ENCODE measurements around the gene FTH1. TPM values are rescaled to one million over a fixed set of nuclear protein-coding genes. Genes with fewer than 3 reads are reported as not detected.
"Not testable (repeated sequence)": the region's sequence is repeated elsewhere in the genome, so short reads cannot be mapped to it uniquely, and the experiment has no call there.

FTH1 gene
- total and polyA plus RNA-seq, 5 donors, result 2,632 to 3,447 (median 3,090) TPM

DNA sequence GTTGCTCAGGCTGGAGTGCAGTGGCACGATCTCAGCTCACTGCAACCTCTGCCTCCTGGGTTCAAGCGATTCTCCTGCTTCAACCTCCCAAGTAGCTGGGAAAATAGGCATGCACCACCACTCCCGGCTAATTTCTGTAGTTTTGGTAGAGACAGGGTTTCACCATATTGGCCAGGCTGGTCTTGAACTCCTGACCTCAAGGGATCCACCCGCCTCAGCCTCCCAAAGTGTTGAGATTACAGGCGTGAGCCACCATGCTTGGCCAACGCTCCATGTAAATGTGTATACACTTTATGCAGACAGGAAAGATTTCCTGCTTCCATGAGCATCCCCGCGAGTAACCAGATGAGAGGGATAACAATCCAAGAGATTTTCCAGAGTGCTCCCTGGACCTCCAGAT, 34.8 kb upstream of the FTH1 start:
- H3K27me3 ChIP-seq (ENCODE audit: control insufficient read depth, insufficient read depth); DNase-seq; H3K4me1 ChIP-seq (ENCODE audit: control insufficient read depth, insufficient read depth, low read length); H3K4me3 ChIP-seq (ENCODE audit: low read length); H3K27ac ChIP-seq (ENCODE audit: low read length); intact Hi-C loops (cut with DNase I); H3K9me3 ChIP-seq (ENCODE audit: control insufficient read depth, low read length); ATAC-seq: not testable (repeated sequence)
- 91% methylated on average over 8 of the region's 8 CpGs for WGBS

DNA sequence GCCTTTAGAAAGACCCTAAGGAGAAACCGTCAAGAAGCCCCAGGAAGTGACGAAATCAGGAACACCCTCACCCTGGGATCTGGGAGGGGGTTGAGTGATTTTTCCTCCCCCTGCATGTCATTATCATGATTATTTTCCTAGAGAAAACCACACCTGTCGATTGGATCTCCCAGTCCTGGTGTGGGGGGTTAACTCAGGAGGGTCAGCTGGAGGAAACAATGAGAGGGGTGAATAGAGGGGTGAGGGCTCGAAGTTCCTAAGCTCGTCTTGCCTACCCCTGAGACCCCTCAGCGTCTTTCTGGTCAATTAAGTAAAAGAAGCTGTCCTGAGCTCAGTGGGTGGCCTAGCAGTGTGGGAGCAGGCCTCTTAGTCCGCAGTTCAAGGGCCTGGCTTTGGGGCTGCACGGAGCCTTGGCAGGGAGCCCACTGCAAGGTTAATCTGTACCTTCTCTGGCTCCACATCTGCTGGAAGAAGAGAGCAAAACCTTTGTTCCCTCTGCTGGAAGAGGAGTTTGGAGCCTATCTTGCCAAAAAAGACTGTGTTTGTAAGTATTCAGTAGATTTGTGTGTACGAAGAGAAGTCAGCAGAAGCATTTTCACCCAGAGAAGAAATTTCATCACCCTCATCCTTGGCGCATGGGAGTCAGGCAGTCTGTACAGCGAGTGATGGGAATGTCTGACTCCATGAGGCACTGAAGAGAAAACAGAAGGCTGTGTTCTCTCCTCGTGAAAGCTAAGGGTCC, 34.2 kb upstream of the FTH1 start:
- Histone ChIP-seq H3K4me3 (ENCODE audit: low read length) (no peak overlapping the region), H3K27me3 (ENCODE audit: control insufficient read depth, insufficient read depth) (no peaks in the 10 kb centered on the region), H3K4me1 (ENCODE audit: control insufficient read depth, insufficient read depth, low read length) (peaks cover 1% of the 10 kb centered on the region), H3K27ac (ENCODE audit: low read length) (no peak overlapping the region), H3K9me3 (ENCODE audit: control insufficient read depth, low read length) (no peaks in the 10 kb centered on the region)
- no peak for DNase-seq
- ATAC-seq, result peak; percentile 57 to 64
- intact Hi-C loops (cut with DNase I), result no loop called here
- 63% methylated on average over 12 of the region's 12 CpGs for WGBS

DNA sequence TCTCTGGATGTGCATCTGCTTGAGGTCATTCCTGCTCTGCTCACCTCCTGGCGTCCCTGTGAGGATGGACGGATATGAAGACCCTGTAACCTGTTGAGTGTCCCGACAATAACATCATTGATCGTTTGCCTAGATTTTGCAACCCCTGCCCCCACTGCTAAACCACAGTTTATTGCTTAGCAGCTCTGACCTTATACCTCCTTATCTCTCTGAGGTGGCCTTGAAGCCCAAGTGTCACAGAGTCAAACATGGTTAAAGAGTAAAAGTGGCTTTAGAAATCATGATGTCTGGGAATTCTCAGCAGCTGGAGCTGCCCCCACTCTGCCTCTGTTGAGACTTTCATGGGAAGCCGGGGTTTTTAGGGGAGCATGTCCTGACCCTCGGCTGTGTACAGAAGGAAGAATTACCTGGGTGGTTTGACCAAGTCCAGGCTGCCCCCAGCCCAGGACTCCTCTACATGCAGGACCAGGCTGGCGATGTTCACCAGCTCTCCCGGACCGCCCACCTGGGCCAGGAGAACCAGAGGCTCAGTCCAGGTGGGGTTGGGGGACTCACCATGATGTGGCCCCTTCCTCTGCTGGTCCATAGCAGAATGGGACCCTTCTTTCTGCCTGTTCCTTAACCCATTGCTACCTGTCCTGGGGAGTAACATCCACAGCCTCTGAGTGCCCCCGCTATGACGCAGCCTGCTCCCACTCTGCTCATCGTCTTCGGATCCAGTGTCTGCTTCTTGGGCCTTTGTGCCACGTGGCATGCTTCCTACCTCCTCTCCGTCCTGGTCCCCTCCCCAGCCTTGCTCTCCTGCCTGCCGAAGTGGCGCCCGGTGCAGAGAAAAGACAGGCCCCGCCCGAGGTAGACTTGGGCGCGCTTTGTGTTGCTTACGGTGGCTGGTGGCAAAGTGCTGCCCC, 33.4 kb upstream of the FTH1 start:
- WGBS, result 91% methylated on average over 23 of the region's 23 CpGs
- H3K27me3 ChIP-seq (ENCODE audit: control insufficient read depth, insufficient read depth), result no peaks in the 10 kb centered on the region
- no peak overlapping the region for H3K4me3 ChIP-seq (ENCODE audit: low read length)
- no peak overlapping the region for H3K27ac ChIP-seq (ENCODE audit: low read length)
- H3K9me3 ChIP-seq (ENCODE audit: control insufficient read depth, low read length), result no peaks in the 10 kb centered on the region
- H3K4me1 ChIP-seq (ENCODE audit: control insufficient read depth, insufficient read depth, low read length), result peaks cover 1% of the 10 kb centered on the region
- DNase-seq, result no peak
- no peak for ATAC-seq
- intact Hi-C loops (cut with DNase I), result no loop called here

DNA sequence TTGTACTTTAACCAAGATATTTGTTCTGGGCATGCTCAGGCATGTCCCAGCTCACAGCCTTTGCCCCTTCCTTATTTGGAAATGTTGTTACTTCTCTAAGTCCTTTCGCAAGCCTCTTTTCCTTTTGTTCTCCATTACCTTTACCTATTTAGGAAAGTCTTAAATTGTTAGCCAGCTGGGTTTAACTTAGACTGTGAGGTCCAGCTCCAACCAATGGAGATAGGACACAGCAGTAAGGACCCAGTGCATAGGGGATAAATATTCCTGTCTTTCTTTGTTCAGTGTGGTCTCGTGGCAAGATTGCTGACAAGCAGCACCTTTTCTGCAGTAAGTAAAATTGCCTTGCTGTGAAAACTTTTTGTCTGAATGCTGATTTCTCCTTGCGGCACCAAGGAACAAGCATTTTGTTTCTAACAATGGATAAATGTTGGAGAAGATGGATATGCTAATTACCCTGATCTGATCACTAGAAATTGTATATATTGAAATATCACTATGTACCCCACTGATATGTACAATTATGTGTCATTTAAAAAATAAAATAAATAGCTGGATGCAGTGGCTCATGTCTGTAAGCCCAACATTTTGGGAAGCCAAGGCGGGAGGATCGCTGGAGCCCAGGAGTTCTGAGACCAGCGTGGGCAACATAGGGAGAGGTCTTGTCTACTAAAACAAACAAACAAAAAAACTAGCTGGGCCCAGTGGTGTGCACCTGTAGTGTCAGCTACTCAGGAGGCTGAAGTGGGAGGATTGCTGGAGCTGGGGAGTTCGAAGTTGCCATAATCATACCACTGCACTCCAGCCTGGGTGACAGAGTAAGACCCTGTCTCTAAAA, 31.9 kb upstream of the FTH1 start:
- DNase-seq (no peak), ATAC-seq (no peak)
- WGBS, result 96% methylated on average over 7 of the region's 7 CpGs
- intact Hi-C loops (cut with DNase I), result no loop called here
- Histone ChIP-seq H3K4me3 (ENCODE audit: low read length) (no peak overlapping the region), H3K9me3 (ENCODE audit: control insufficient read depth, low read length) (no peaks in the 10 kb centered on the region), H3K4me1 (ENCODE audit: control insufficient read depth, insufficient read depth, low read length) (peaks cover 1% of the 10 kb centered on the region), H3K27ac (ENCODE audit: low read length) (no peak overlapping the region), H3K27me3 (ENCODE audit: control insufficient read depth, insufficient read depth) (no peaks in the 10 kb centered on the region)

DNA sequence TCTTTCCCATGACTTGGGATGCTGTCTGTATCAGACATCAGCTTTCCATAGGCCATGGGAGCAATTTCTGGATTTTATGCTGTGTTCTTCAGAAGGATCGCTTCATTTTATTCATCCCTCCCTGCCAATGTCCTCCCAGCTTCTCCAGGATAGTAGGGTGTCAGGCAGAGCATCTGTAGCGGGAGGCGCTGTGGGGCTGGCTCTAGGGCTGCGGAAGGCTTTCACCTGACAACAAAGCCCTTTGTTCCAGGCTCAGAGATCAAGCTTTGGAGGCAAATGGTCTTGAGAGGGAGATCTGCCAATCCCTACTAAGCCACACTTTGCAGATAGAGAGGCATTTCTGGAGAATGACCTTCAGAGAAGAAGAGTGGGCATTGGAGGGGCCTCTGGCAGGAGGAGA, 29.5 kb upstream of the FTH1 start:
- peaks cover 1% of the 10 kb centered on the region for H3K4me1 ChIP-seq (ENCODE audit: control insufficient read depth, insufficient read depth, low read length)
- H3K4me3 ChIP-seq (ENCODE audit: low read length), result no peak overlapping the region
- no peaks in the 10 kb centered on the region for H3K27me3 ChIP-seq (ENCODE audit: control insufficient read depth, insufficient read depth)
- DNase-seq (no peak), ATAC-seq (no peak)
- intact Hi-C loops (cut with DNase I), result no loop called here
- no peak overlapping the region for H3K27ac ChIP-seq (ENCODE audit: low read length)
- 97% methylated on average over 4 of the region's 4 CpGs for WGBS
- H3K9me3 ChIP-seq (ENCODE audit: control insufficient read depth, low read length), result no peaks in the 10 kb centered on the region

DNA sequence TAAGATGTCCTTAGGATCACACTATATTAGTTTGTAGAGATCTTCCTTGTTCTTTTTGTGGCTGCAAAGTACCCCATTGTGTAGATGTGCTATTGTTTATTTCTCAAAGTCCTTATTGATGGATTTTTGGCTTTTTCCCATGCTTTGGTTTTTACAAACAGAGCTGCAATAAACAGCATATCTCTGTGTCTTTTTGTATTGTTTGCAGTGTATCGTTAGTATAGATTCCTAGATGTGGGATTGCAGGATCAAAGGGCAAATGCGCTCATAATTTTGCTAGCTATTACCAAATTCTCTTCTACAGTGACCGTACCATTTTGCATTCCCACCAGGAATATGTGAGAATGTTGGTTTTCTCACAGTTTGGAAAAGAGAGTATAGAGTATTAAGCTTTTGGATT, 27.5 kb upstream of the FTH1 start:
- H3K4me3 ChIP-seq (ENCODE audit: low read length), result no peak overlapping the region
- no peaks in the 10 kb centered on the region for H3K4me1 ChIP-seq (ENCODE audit: control insufficient read depth, insufficient read depth, low read length)
- 90% methylated on average over 3 of the region's 3 CpGs for WGBS
- no peaks in the 10 kb centered on the region for H3K9me3 ChIP-seq (ENCODE audit: control insufficient read depth, low read length)
- DNase-seq (no peak), ATAC-seq (no peak)
- no peak overlapping the region for H3K27ac ChIP-seq (ENCODE audit: low read length)
- no peaks in the 10 kb centered on the region for H3K27me3 ChIP-seq (ENCODE audit: control insufficient read depth, insufficient read depth)
- intact Hi-C loops (cut with DNase I), result no loop called here

DNA sequence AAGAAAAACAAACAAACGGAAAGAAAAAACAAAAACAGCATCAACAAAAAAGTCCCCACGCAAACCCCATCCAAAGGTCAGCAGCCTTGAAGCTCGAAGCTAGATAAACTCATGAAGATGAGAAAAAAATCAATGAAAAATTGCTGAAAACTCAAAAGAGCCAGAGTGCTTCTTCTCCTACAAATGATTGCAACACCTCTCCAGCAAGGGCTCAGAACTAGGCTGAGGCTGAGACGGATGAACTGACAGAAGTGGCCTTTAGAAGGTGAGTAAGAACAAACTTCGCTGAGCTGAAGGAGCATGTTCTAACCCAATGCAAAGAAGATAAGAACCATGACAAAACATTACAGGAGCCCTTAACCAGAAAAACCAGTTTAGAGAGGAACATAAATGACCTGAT, 18.4 kb upstream of the FTH1 start:
- no peak for ATAC-seq
- WGBS, result 91% methylated on average over 5 of the region's 5 CpGs
- no peak for DNase-seq
- H3K4me3 ChIP-seq (ENCODE audit: low read length), result no peak overlapping the region
- no peaks in the 10 kb centered on the region for H3K9me3 ChIP-seq (ENCODE audit: control insufficient read depth, low read length)
- H3K27ac ChIP-seq (ENCODE audit: low read length), result no peak overlapping the region
- H3K27me3 ChIP-seq (ENCODE audit: control insufficient read depth, insufficient read depth), result no peaks in the 10 kb centered on the region
- intact Hi-C loops (cut with DNase I), result no loop called here
- H3K4me1 ChIP-seq (ENCODE audit: control insufficient read depth, insufficient read depth, low read length), result no peaks in the 10 kb centered on the region

DNA sequence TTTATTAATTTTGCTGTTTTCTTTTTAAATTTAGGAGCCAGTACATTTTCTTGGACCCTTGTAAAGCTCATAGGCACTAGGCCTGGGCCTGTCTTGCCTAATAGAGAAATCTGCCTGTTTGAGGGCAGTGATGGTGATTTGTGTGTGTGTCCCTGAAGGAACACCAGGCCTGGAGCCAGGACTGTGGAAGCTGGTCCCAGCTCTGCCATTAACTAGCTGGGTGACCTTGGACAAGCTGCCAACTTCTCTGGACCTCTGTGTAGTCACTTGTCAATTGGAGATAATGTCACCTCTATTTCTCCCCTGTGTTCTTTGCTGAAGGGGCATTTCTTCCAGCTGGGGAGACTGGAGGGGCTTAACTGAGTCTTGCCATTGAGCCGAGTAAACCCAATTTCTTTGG, 16.0 kb upstream of the FTH1 start:
- Histone ChIP-seq H3K4me1 (ENCODE audit: control insufficient read depth, insufficient read depth, low read length) (peaks cover 8% of the 10 kb centered on the region), H3K27ac (ENCODE audit: low read length) (no peak overlapping the region), H3K27me3 (ENCODE audit: control insufficient read depth, insufficient read depth) (no peaks in the 10 kb centered on the region), H3K4me3 (ENCODE audit: low read length) (no peak overlapping the region), H3K9me3 (ENCODE audit: control insufficient read depth, low read length) (no peaks in the 10 kb centered on the region)
- 81% methylated on average over 1 of the region's 1 CpG for WGBS
- intact Hi-C loops (cut with DNase I), result no loop called here
- DNase-seq (peak in 1 of 3 donors; percentile 59), ATAC-seq (peak in 1 of 2 donors; percentile 31)

DNA sequence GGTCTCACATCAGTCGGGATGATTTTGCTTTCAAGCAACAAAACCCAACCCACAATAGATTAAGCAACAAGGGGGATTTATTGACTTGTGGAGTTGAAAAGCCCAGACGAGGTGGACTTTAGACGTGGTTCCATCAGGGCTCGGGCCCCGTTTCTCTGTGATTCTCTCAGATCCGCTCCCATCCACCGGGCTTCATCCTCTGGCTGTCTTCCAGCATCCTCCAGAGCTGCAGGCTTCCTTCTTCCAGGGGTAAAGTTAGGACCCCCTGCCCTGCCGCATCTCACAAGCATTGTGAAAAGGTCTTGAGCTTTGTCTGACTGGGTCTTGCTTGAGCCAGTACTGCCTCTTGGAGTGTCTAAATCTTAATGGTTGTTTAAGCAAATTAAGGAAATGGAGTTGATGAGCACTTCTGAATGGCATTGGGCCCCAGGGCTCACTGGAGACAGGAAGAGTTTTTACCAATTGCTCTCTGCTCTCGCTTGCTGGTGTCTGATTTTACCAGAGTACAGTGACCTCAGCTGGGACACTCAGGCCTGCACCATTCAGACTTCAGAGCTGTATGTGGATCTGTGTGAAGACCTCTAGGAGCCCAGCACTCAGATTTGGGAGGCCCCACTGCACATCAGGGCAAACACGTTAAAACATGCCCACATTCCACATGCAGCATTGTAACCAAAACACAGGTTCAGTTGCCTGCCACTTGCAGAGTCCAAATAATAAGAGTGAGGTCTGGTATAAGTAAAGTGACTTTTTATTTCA, 13.5 kb upstream of the FTH1 start:
- Histone ChIP-seq H3K27ac (ENCODE audit: low read length) (no peak overlapping the region), H3K27me3 (ENCODE audit: control insufficient read depth, insufficient read depth) (no peaks in the 10 kb centered on the region), H3K9me3 (ENCODE audit: control insufficient read depth, low read length) (no peaks in the 10 kb centered on the region), H3K4me1 (ENCODE audit: control insufficient read depth, insufficient read depth, low read length) (peaks cover 10% of the 10 kb centered on the region), H3K4me3 (ENCODE audit: low read length) (no peak overlapping the region)
- intact Hi-C loops (cut with DNase I), result no loop called here
- 83% methylated on average over 10 of the region's 10 CpGs for WGBS
- ATAC-seq (no peak), DNase-seq (no peak)

Data from right cardiac atrium (tissue), 5 donors.